Neural crest cell (in vitro differentiated cells): Measurements from ENCODE around the gene CACNA2D3. TPM values are rescaled to one million over a fixed set of nuclear protein-coding genes. Genes with fewer than 3 reads are reported as not detected.
A peak's percentile ranks its signal among the peaks of the same experiment; 100 is the strongest.

Experiments used
- DNase-seq: peaks from one replicate; pipeline ENCODE4 v3.0.0; 2021; ENCODE audit warnings: low read depth, mixed read lengths, low spot score
- H3K27ac Mint-ChIP-seq: one replicate; pipeline ENCODE4 v1.8.0; 2021; ENCODE audit warnings: mild to moderate bottlenecking, mixed read lengths; ENCODE audit not compliant: unreplicated experiment
- H3K27me3 Mint-ChIP-seq: 2 replicates; pipeline ENCODE4 v1.8.0; 2021; ENCODE audit warnings: low read depth, mild to moderate bottlenecking, mixed read lengths
- H3K36me3 Mint-ChIP-seq: 2 replicates; pipeline ENCODE4 v1.8.0; 2021; ENCODE audit warnings: low read depth, mild to moderate bottlenecking, mixed read lengths
- H3K4me1 Mint-ChIP-seq: 2 replicates; pipeline ENCODE4 v1.8.0; 2021; ENCODE audit warnings: mixed read lengths
- H3K4me3 Mint-ChIP-seq: one replicate; pipeline ENCODE4 v1.8.0; 2021; ENCODE audit warnings: mild to moderate bottlenecking, mixed read lengths
- H3K9me3 Mint-ChIP-seq: 2 replicates; pipeline ENCODE4 v1.8.0; 2021; ENCODE audit warnings: mixed read lengths
- CTCF ChIP-seq: fragments of 200-600 bp; sonication (generic); conservative IDR thresholded peaks from 2 replicates; pipeline ENCODE4 v1.5.0; 2021; ENCODE audit warnings: antibody characterized with exemption, mild to moderate bottlenecking
- total RNA-seq: library from RNA; stranded (reverse); gene quantifications from 2 replicates; pipeline ENCODE4 v1.2.1, GENCODE V29; 2021

Gene CACNA2D3
- total RNA-seq, 1 donor from 2014 or later = 0.82 TPM

DNA sequence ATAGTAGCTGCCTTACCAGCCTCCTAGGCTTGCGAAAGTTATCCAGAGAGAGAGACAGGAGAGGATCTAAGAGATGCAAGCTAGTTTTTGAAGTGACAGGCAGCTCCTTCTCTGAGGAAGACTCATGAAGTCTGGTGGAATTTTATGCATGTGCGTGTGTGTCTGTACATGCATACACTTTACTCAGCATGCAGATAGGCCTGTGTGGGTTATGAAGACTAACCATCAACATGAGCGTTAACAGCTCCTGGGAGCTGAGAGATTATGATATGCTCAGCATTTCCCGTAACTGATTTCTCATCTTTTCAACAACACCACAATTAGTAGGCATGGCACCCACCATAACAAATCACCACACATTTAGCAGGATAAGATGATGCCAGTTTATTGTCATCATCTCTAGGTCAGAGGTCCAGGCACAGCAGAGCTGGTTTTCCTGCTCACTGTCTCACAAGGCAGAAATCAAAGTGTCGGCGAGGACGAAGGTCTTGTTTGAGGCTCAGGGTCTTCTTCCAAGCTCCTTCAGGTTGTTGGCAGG lies 239.5 kb downstream of the CACNA2D3 start:
- no peaks in the 10 kb centered on the region for H3K27me3 Mint-ChIP-seq
- H3K27ac Mint-ChIP-seq = no peak overlapping the region
- no peaks in the 10 kb centered on the region for H3K9me3 Mint-ChIP-seq
- TF ChIP-seq CTCF = no peak
- H3K36me3 Mint-ChIP-seq = no peaks in the 10 kb centered on the region
- no peak for DNase-seq
- no peaks in the 10 kb centered on the region for H3K4me1 Mint-ChIP-seq
- no peak overlapping the region for H3K4me3 Mint-ChIP-seq

DNA sequence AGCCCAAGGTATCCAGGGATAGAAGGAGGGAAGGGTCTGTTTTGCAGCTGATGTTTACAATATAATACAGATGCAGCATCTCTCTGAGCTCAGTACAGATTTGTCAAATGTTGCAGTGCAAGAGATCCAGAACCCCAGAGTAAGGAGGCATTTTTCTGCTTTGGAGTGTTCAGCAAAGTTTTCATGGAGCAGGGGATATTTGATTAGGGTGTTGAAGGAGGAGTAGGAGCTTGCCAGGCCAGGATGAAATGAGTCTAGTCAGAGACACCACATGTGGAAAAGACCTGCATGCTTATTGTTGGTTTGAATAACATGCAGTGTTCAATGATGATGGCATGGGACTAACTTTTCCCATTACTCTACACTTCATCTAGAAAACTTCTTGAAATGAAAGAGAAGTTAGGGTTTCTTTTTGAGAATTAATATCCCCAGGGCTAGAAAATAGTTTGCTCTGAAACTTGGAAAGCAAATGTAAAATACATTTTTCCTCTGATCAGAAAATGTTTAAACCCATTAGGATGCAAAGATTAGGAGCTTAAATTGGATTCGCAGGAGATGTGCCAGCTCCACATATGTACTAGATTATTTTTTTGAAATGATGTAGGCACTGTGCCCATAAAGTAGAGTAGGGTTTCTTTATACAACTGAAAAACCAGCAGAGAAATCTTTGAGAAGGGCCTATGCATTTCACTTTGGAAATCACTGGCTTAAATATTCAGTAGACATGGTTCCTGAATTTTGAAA lies 243.8 kb downstream of the CACNA2D3 start:
- Mint-ChIP-seq H3K36me3 (no peaks in the 10 kb centered on the region), H3K9me3 (no peaks in the 10 kb centered on the region), H3K4me3 (no peak overlapping the region), H3K27me3 (peaks cover 5% of the 10 kb centered on the region), H3K27ac (no peak overlapping the region), H3K4me1 (no peaks in the 10 kb centered on the region)
- no peak for TF ChIP-seq CTCF
- no peak for DNase-seq

DNA sequence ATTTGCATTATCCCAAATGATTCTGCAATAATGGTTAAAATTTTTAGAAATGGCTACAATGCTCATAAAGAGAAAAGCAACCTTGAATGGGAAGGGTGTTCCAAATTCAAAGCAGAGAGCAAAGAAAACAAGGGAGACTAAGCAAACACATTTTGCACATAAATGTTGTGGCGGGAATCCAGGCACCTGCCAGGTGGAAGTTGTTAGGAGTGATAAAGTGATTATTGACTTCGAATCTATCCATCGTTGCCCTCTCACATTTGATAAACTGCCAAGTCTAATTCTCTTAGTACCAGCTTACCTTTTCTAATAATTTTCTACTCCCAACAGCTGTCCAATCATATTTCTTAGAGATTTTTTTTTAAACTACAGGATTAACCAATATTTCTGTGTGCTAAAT lies 244.5 kb downstream of the CACNA2D3 start:
- H3K27me3 Mint-ChIP-seq = peaks cover 5% of the 10 kb centered on the region
- no peaks in the 10 kb centered on the region for H3K36me3 Mint-ChIP-seq
- no peak for DNase-seq
- no peaks in the 10 kb centered on the region for H3K9me3 Mint-ChIP-seq
- no peak overlapping the region for H3K27ac Mint-ChIP-seq
- TF ChIP-seq CTCF = no peak
- H3K4me3 Mint-ChIP-seq = no peak overlapping the region
- H3K4me1 Mint-ChIP-seq = no peaks in the 10 kb centered on the region

GRCh38 chr3:54372232-54372631 lies 249.9 kb downstream of the CACNA2D3 start:
- Mint-ChIP-seq H3K9me3 (no peaks in the 10 kb centered on the region), H3K4me1 (no peaks in the 10 kb centered on the region), H3K27me3 (peaks cover 2% of the 10 kb centered on the region), H3K36me3 (no peaks in the 10 kb centered on the region), H3K4me3 (no peak overlapping the region), H3K27ac (no peak overlapping the region)
- no peak for DNase-seq
- TF ChIP-seq CTCF = no peak

- Mint-ChIP-seq H3K9me3 (no peaks in the 10 kb centered on the region), H3K4me1 (no peaks in the 10 kb centered on the region), H3K27ac (no peak overlapping the region), H3K4me3 (no peak overlapping the region), H3K27me3 (no peaks in the 10 kb centered on the region), H3K36me3 (no peaks in the 10 kb centered on the region)
- peak; percentile 63 for TF ChIP-seq CTCF
- peak; percentile 3 for DNase-seq
Observed at GRCh38 chr3:54374214-54374852, 252.0 kb downstream of the CACNA2D3 start.
